H1 (cell line): Measurements from ENCODE around the gene ZNF786. TPM values are rescaled to one million over a fixed set of nuclear protein-coding genes. Genes with fewer than 3 reads are reported as not detected.

Experiments
- BRCA1 ChIP-seq: IDR thresholded peaks from 2 replicates; pipeline ENCODE4 v1.6.1; 2012; ENCODE audit warnings: low read depth, low read length, improper control_type of control experiment
- JUN ChIP-seq: IDR thresholded peaks from 2 replicates; pipeline ENCODE4 v1.6.1; 2011; ENCODE audit warnings: low read depth, mild to moderate bottlenecking, improper control_type of control experiment, low read length
- POLR2A ChIP-seq, 2 experiments: IDR thresholded peaks; 1 replicate in 1 of 2; 2 replicates in 1 of 2; pipeline ENCODE4 v1.6.1; 2011; ENCODE audit warnings: low read depth in 2 of 2, low read length in 2 of 2, mild to moderate bottlenecking in 2 of 2; ENCODE audit errors: control extremely low read depth in 1 of 2
- RBBP5 ChIP-seq: IDR thresholded peaks from 2 replicates; pipeline ENCODE4 v1.7.1; 2012; ENCODE audit warnings: low read depth, mild to moderate bottlenecking, inconsistent platforms, low read length, moderate library complexity, borderline replicate concordance
- polyA plus RNA-seq, 7 experiments: library from polyadenylated mRNA; depleted of rRNA in 3 of 7; stranded (reverse) in 5 of 7; unstranded in 2 of 7; fragments of >200 nt in 5 of 7; fragments of 200-250 nt in 2 of 7; gene quantifications; 1 replicate in 5 of 7; 2 replicates in 1 of 7; 4 replicates in 1 of 7; pipeline versions ENCODE4 v1.2.1 to v1.2.3, GENCODE V29; 2011 to 2013; ENCODE audit warnings: missing spikeins in 2 of 7, mixed read lengths in 2 of 7
- total RNA-seq: library from RNA; stranded (reverse); fragmentation: NEBNext Ultra II Directional; extraction: Animal tissue kit (Norgen Biotek cat#: 25700); gene quantifications from 2 replicates; pipeline ENCODE4 v1.2.1, GENCODE V29; 2021

Gene ZNF786
- total and polyA plus RNA-seq, 2 of the 8 experiments (the other 6 are each of a cell fraction or from before 2014, with no cell fraction given): 7.7 to 16.3 TPM

DNA sequence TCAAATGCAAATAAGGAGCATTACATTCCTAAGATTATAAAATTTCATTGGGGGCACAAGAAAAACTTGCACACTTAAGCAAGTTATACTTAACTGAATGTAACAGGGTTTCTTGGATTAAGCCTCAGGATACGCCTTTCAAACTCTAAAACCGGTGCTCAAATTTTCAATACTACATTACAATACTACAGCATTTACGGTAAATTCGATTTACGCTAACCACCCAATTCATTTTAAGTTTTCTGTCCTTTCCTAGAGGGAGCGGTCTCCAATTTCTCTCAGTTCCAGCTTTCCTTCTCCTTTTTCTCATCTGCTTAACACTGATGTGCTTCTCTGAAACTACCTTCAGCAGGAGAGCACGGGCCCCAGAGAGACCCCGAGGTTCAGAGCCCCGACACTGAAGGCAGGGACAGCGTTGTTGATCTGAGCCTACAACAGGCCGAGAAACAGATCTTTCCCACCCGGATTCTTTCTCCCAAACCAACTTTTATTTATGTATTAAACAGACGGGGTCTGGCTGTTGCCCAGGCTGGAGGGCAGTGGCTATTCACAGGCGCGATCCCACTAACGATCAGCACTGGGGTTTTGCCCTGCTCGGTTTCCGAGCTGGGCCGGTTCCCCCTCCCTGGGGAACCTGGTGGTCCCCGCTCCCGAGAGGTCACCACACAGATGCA lies 34.8 kb upstream of the ZNF786 start (continued):
- no peak for TF ChIP-seq POLR2A (IDR thresholded peaks at IDR 0.05; ENCODE audit: control extremely low read depth in 1 of 2, low read depth in 2 of 2, low read length in 2 of 2)
- TF ChIP-seq BRCA1: no peak
- TF ChIP-seq RBBP5: 0 out of 2 replicates have a peak, but pooled peaks have one; percentile 5
- no peak for TF ChIP-seq JUN
